Body of pancreas (tissue), 4 donors: ENCODE measurements around the gene PPP1R37.

Source experiments
- CTCF ChIP-seq, 7 experiments: fragments of 450-650 bp in 4 of 7; fragments of 200-600 bp in 3 of 7; sonication (generic) in 3 of 7; IDR thresholded peaks; one replicate each; pipeline ENCODE4 v1.5.1; 2016 to 2019; ENCODE audit warnings: antibody characterized with exemption in 7 of 7
- POLR2A ChIP-seq, 3 donors: fragments of 450-650 bp; IDR thresholded peaks; one replicate each; pipeline ENCODE4 v1.6.1; 2016; ENCODE audit warnings: antibody characterized with exemption in 3 of 3, mild to moderate bottlenecking in 2 of 3

DNA sequence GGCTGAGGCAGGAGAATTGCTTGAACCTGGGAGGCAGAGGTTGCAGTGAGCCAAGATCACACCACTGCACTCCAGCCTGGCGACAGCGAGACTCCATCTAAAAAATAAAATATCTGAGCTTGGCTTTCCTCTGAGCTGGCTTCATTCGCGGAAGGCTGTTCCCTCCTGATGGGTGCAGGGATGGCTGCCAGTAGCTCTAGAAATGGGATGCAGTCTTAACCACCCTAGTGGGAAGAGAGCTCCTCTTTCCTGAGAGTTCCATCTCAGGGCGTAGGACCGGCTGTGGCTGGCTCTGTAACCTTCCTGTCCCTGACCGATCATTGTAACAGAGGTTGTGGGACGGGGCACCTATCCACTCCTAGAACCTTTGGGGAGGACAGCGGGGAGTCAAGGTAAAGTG, 32.4 kb downstream of the PPP1R37 start:
- TF ChIP-seq CTCF (IDR thresholded peaks at IDR 0.05) (no peak), POLR2A (IDR thresholded peaks at IDR 0.05) (no peak)
